HG03354 (cell line): ENCODE measurements around the gene C1QTNF7.

Source experiments
- ATAC-seq: cut with Tn5 transposase; IDR thresholded peaks from one replicate; pipeline ENCODE4 v1.9.1; 2021; ENCODE audit warnings: mild to moderate bottlenecking; ENCODE audit not compliant: unreplicated experiment, poor library complexity, severe bottlenecking

Gene C1QTNF7, protein sequence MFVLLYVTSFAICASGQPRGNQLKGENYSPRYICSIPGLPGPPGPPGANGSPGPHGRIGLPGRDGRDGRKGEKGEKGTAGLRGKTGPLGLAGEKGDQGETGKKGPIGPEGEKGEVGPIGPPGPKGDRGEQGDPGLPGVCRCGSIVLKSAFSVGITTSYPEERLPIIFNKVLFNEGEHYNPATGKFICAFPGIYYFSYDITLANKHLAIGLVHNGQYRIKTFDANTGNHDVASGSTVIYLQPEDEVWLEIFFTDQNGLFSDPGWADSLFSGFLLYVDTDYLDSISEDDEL

DNA sequence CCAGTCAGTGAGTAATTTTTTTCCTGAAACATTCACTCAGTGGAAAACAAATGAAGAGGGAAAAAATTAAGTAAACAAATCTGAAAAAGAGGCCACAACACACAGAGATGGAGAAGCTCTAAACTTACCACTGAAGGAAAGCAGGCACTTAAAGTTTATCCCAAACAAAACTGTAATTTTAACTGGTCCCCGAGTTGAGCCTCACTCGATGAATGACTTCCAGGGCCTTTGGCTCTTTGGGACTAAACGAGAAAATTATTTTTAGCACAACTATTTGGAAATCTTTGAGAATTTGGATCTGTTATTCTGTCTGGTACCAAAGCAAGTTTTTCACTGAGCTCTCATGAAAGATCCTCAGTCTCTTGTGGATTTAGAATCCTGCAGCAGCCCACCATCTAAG is at the start of gene C1QTNF7:
C1QTNF7 (plus strand) TSS at position 333 of the 400 bp plus-strand sequence. CDS start 7,711 bp downstream, outside the sequence.
- ATAC-seq, result no peak

DNA sequence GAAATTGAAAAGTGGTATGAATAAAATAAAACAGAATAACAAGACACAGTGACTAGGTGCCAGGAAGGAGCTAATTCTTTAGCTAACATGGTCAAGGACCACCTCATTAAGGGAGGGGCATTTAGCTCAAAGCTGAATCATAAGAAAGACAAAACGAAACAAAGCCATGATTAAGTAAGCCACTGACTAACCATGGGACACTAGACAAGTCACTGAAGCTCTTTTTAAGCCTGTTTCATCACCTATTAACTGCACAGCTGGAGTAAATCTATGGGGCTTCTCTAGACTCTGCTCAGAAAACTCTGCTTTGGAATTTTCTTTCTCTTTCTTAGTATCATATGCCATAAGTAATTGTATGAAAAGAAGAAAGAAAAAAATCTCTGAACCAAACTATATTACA is 49.8 kb upstream of the C1QTNF7 start:
- ATAC-seq, result peak; percentile 76

DNA sequence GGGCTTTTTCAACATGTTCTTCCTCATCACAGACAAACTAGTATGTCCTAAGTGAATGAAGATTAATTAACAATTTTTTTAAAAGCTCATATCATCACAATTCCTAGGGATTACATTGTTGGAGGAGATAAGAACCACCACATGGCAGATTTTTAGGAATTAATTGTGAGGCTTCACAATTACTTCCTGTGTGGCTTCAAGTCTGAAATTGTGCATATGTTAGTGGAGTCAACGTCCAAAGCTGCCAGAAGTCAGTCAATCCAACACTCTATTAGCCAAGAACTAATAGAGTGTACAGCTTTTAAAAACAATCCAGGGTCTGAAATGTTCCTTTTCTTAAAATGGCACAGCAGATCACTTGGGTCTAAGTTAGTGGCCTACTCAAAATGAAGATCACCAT is 49.3 kb upstream of the C1QTNF7 start:
- no peak for ATAC-seq

DNA sequence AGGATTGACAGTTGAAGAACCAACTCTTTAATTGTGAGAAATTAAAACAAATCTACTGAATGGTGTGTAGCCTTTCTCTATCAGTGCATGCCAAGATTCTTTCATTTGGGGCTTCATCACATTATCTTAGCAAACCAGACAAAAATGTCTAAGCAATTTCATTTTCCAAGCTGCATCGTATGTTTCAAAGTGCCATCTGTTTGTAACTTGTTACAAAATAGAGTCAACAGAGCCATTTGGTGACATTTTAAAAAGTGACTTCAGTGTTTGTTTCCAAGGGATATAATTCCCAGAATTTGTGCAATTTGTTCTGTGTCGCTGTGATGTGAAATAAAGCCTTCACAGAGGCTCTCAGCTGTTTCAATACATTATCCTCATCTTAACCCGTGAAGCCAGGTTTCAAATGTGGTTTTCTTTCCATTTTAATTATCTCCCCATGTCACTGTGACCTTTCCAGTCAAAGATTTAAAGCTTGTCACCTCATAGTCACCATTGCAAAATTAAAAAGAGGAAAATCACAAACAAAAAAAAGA is 46.0 kb upstream of the C1QTNF7 start:
- no peak for ATAC-seq

DNA sequence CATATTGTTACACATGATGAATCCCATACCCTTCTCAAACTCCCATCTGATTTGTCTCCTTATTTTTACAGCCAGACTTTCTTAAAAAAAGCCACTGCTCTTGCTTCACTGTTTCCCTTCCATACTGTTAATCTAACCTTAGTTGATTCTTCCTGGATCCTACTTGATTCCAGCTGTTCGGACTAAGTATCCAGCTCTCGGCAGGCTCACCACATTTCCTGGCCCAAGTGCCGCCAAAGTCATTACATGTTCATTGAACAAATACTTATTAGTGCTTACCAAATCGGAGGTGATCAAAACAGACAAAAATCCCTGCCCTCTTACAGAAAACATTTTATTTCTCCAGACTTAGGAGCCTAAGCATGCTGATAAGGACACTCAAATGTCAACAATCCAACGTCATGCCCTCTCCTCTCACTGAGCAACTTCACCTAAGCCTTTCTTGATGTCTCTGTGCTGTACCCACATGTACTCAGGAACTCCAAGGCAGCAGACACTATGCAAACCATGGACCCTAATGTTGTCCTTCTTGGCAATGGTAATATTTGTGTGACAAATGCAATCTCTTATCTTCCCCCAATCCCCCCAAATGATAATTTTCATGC is 45.1 kb upstream of the C1QTNF7 start:
- ATAC-seq, result no peak

DNA sequence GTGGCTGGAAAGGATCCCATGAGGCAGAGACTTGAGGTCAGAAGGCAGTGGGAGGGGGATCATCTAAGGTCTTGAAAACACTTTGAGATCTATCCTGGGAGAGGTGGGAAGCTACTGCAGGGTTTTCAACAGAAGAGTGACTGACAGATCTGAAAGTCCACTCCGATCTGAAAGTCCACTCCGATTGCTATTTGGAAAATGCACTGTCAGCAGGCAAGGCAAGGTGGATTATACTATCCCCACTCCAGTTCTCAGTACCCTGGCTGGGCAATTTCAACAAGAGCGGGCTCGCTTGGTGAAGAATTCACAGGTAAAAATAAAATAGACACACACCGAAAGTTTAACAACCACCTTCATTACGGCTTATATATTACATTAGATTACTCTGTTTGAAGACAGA is 42.3 kb upstream of the C1QTNF7 start:
- no peak for ATAC-seq

DNA sequence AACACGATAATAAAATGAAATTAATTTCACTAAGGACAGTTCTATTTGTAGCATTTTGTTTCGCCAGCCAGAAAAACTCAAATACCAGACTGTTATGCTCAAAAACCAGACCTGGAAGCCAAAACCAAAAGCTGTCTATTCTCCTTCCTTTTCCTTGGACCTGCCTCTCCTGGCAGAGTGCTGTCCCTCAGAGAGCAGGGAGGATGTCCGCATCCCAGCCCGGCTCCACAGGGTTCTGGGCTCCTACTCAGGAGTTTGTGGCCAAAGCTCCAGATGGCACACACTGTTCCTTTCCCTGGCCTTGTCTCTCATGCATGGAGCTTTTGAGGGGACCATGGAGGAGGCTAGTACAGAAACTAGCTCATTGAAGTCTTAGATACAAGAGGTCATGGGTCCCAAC is 41.9 kb upstream of the C1QTNF7 start:
- ATAC-seq, result no peak

DNA sequence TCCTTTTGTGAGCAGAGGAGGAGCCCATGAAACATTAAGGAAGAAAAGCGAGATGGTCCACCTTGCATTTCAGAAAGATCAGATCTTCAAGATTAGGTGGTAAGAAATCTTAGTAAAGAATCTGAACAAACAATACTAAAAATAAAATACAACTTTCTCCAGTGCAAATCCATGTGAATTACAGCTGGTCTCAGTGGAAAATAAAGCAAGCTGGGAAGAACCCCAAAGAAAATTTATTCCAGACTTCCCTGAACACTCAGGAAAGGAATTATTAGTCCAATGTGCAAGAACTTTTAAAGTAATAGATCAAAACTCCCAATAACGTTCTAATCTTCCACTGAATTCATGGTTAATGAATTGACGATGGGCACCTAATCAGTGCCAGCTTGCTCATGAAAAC is 37.3 kb upstream of the C1QTNF7 start:
- no peak for ATAC-seq

DNA sequence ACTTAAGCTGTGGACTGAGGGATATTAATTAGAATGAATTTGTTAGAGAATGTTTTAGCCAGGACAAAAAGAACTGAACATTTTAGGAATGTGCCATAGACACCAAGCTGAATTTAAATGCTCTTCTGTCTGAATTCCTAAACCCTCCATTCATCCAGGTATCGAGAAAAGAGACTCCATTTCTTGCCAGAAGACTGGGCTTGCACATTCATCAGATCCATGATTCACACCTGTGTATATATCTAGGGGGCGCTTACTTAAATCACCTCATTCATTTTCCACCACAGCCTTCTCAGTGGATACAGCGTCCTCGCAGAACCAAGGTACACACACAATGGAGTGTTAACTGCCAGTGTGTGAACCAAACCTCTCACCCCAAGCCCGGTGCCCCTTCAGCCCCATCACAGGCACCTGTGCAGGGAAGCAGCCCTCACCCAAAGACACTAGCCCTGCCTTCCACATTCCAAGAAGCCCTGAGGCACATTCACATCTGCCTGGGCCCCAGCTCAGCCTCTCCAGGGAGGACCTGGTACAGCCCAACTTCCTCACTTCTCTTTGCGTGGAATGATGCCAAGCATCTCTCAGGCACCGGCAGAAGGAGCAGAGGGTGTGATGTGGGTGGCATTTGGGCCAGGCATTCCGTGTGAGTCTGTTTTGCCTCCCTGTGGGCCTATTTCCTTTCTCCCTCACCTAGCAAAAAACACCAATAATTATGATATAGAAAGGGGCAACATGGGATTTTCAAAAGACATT is 35.6 kb upstream of the C1QTNF7 start:
- ATAC-seq, result no peak

DNA sequence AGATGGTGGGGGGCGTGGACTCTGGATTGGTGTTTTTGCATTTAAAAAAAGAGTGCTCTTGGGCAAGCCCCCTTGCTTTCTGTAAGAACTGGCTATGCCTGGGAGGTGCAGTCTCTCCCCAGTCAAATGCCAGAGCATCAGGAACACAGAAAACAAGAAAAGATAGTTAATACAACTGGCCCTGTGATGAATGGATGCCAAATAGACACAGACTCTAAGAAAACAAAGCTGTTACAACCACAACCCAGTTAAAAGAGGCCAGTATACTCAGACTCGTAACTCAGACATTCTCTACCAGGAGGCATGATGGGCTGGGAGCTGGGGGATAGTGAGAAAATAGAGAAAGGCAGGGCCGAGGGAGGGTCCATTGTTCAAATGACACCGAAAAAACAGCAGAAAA is 32.5 kb upstream of the C1QTNF7 start:
- no peak for ATAC-seq

DNA sequence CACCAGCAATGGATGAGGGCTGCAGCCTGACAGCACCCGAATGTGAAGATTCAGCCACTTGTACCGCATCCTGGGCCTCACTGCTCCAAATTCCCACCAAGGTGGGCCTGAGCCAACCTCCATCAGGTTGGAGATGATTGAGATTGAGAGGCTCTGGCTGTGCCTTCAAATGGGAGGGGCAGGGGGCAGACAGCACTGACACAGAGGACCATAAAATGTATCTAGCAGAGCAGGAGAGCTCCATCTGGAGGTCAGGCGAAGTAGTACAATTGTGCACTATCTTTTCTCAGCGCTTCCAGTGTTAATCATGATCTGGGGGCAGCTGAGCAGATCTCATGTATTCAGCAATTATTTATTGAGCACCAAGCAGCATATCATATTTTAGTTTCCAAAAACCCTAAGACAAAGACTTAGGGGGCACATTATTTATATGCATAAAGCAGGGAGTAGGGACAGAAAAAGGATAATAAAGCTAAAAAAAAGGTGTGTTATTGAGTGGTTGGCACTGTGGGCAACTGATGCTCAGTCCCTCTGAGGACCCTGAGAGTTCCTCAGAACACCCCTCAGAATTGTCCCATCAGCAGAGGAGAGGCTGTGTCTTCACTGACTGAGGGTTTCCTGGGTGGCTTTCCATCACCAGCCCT is 31.6 kb upstream of the C1QTNF7 start:
- peak; percentile 88 for ATAC-seq

DNA sequence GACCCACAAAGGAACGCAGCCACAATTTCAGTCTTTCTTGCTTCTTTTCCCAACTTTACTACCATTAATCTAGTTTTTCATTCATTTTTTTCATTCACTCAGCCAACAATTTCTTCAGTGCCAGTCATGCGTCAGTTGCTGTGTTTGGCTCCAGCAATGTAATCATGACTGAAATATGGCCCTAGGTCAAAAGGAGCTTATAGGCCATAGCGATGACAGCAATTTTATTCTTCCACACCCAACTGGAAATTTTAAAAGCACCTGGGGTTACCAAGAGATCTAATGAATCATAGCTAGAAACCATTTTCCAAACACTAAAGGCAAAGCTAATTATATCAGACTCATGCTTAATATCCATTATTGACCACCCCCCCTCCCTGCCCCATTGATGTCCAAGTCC is 29.8 kb upstream of the C1QTNF7 start:
- no peak for ATAC-seq

DNA sequence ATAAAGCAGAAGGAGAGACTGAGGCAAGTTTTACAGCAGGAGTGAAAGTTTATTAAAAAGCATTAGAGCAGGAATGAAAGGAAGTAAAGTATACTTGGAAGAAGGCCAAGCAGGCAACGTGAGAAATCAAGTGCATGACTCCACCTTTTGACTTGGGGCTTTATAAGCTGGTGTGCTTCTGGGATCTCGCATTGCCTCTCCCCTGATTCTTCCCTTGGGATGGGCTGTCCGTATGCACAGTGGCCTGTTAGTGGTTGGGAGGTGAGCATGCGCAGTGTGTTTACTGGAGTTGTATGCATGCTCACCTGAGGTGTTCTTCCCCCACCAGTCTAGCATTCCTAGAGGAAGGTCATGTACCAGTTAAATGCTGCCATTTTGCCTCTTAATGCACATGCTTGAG is 29.1 kb upstream of the C1QTNF7 start:
- ATAC-seq, result no peak

DNA sequence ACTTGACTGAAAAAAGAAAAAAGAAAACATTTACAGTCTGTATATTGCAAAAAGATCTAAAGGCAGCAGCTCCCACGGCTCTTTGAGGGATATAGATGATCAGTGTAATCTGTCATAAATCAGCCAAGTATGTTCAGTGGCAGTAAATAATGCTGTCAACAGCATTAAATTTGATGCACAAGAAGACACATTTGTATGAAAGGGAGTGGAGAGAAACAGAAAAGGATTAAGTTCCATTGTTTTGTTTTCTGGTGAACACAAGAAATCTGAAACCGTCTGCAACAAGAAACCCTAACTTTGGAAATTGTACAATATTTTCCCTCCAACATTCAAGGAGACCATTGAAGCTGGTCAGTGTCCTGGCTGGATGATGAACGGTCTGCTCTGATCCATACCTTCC is 27.6 kb upstream of the C1QTNF7 start:
- no peak for ATAC-seq

DNA sequence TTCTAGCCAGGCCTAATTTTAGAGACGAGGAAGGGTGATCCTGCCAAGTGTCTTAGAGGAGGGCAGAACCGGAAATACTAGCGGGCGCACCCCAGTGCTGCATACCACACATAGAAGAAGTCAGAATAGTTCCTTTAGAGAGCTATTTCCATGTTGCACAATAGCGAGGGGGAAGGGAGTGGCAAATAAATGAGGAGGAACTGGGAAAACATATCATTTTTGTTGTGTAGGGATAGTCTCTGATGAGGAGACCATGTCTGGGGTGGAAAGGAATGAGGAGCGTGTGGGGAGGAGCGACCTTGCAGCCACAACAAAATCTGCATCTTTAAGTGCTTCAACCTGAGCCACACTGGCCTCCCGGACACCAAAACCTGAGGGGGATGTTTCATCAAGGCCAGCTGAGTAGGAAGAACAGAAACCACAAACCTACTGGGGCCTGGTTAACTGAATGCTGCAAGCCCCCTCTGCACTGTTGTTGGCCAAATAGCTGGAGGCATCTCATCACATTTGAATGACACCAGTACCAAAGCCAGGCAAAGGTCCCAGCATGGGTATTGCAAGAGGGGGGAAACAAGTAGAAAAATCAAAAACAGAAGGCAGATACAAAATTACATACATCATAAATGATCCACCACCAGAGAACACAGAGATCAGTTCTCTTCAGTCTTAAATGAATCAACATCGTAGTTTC is 26.7 kb upstream of the C1QTNF7 start:
- peak; percentile 57 for ATAC-seq

DNA sequence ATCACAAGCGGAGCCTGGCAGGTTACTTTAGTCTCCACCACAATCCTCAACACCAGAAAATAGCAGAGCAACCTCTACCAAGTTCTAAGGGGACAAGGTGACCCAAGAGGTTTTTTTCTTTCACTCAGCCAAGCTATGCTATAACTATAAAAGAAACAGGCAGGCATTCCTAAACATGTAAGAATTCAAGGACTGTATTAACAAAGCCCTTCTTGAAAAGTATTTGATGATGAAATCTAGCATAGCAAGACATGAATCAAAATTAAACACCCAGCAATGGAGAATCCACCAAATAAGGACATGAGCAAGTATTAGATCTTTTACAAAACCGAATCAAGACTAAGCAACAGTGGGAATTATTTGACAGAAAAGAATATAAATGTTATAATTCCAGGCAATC is 25.7 kb upstream of the C1QTNF7 start:
- ATAC-seq, result no peak

DNA sequence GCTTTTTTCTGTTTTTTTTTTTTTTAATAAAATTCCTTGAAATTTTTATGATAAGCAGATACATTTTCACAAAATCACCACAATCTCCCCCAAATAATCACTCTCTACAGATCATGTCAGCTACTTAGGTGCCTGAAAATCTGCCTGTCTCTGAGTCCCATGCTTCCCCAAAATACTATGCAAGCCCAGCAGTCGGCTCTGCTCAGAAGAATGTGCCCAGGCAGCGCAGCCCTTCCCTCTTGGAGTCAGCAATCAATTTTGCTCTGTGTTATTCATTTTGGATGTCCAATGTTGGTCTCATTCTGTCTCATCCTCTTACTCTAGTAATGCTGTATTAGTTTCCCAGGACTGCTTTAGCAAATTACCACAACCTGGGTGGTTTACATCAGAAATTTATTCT is 24.9 kb upstream of the C1QTNF7 start:
- no peak for ATAC-seq

DNA sequence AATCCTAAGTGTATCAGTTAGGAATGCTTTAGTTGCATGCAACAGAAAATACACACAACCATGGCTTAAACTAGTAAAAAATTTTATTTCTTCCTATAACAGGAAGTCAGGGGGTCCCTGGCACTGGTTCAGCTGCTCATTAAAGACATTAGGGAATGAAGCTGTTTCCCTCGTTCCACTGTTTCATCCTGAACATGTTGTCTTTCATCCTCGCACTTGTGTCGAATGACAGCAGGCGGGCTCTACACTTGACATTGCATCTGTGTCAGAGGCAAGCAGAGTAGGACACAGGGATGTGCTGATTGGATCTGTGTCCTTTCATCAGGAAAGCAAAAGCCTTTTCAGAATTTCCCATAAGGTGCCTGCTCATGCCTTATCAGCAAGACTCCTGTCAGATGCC is 22.8 kb upstream of the C1QTNF7 start:
- no peak for ATAC-seq

DNA sequence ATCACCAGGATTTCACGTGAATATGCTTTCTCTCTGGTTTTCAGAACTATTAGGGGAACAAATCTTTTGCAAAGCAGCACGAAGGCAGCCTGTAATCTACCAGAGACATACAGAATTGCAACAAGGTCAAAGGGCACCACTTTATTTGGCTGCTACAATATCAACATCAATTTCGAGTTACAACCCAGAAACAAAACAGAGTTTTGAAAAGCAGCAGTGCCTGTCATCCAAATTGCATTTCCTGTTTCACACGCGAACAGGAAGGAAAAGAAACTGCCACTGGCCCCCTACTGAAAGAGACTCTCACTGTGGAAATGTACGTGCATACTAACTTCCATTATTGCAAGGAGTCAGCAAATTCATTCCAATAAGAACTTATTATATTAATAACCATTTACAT is 17.1 kb upstream of the C1QTNF7 start:
- ATAC-seq, result peak; percentile 60

DNA sequence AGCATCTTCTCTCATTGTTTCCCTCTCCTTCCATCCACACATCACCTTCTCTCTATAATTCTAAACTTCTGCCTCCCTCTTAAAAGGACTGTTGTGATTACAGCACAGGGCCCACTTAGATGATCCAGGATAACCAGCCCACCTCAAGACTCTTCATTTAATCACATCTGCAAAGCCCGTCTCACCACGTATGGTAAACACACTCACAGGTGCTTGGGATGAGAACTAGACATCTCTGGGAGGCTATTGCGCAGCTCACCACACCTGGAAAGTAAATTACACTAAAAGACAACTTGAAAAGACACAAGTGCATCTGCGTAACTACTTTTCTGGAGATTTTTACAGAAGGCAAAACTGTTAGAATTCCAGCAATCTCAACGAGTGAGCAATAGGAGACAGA is 15.4 kb upstream of the C1QTNF7 start:
- no peak for ATAC-seq
